WTC11 (cell line): ENCODE measurements around the gene PTGER2. TPM values are rescaled to one million over a fixed set of nuclear protein-coding genes. Genes with fewer than 3 reads are reported as not detected.

Experiments used
- ATAC-seq: fragments of 200-7000 bp; cut with Tn5 transposase; 2 replicates; pipeline ENCODE4 v1.10.0; 2021; ENCODE audit warnings: mild to moderate bottlenecking, moderate library complexity
- CTCF ChIA-PET: fragments of 300-600 bp; sonication (Branson Sonifier 250); formaldehyde crosslinking; loops from one replicate; lab custom pipeline; 2021; ENCODE audit warnings: antibody characterized with exemption; lab: Charles Lee
- POLR2A ChIA-PET: fragments of 350-600 bp; sonication (Branson Sonifier 250); formaldehyde crosslinking; loops from one replicate; lab custom pipeline; 2021; ENCODE audit warnings: antibody characterized with exemption; lab: Charles Lee
- DNase-seq: peaks from one replicate; pipeline ENCODE4 v3.0.0; 2021; ENCODE audit warnings: low spot score
- H3K27ac Mint-ChIP-seq: 2 replicates; pipeline ENCODE4 v1.8.0; 2021; ENCODE audit warnings: mixed read lengths
- H3K27me3 Mint-ChIP-seq: 2 replicates; pipeline ENCODE4 v1.8.0; 2021; ENCODE audit warnings: low read depth, mild to moderate bottlenecking, moderate library complexity, mixed read lengths
- H3K36me3 Mint-ChIP-seq: 2 replicates; pipeline ENCODE4 v1.8.0; 2021; ENCODE audit warnings: mixed read lengths
- H3K4me1 Mint-ChIP-seq: 2 replicates; pipeline ENCODE4 v1.8.0; 2022; ENCODE audit warnings: mixed read lengths
- H3K4me3 Mint-ChIP-seq: 2 replicates; pipeline ENCODE4 v1.8.0; 2021; ENCODE audit warnings: mild to moderate bottlenecking, moderate library complexity, mixed read lengths
- H3K9me3 Mint-ChIP-seq: 2 replicates; pipeline ENCODE4 v1.8.0; 2021; ENCODE audit warnings: mixed read lengths
- AFF4 ChIP-seq: sonication (generic); formaldehyde crosslinking; IDR thresholded peaks from 2 replicates; pipeline ENCODE4 v1.8.1; 2023; ENCODE audit warnings: mild to moderate bottlenecking, missing genetic modification reagents, borderline replicate concordance
- ARID4B ChIP-seq: sonication (generic); formaldehyde crosslinking; IDR thresholded peaks from 2 replicates; pipeline ENCODE4 v1.8.0; 2023; ENCODE audit warnings: missing genetic modification reagents, mild to moderate bottlenecking, borderline replicate concordance
- ATF3 ChIP-seq: sonication (generic); formaldehyde crosslinking; conservative IDR thresholded peaks from 2 replicates; pipeline ENCODE4 v1.8.1; 2022; ENCODE audit warnings: mild to moderate bottlenecking, missing genetic modification reagents
- CBFB ChIP-seq: sonication (generic); formaldehyde crosslinking; IDR thresholded peaks from 2 replicates; pipeline ENCODE4 v1.8.1; 2022; ENCODE audit warnings: mild to moderate bottlenecking, low read depth, missing genetic modification reagents
- CREB1 ChIP-seq: sonication (generic); formaldehyde crosslinking; IDR thresholded peaks from 2 replicates; pipeline ENCODE4 v1.8.0; 2023; ENCODE audit warnings: mild to moderate bottlenecking, missing genetic modification reagents
- ELF4 ChIP-seq: sonication (generic); formaldehyde crosslinking; IDR thresholded peaks from 2 replicates; pipeline ENCODE4 v1.8.1; 2022; ENCODE audit warnings: low read depth, mild to moderate bottlenecking, moderate library complexity, missing genetic modification reagents
- GTF2I ChIP-seq: fragments of 250-450 bp; sonication (Bioruptor Pico); conservative IDR thresholded peaks from 2 replicates; pipeline ENCODE4 v1.4.0; 2021; ENCODE audit warnings: mild to moderate bottlenecking
- HMGA2 ChIP-seq: fragments of 250-450 bp; sonication (Bioruptor Pico); IDR thresholded peaks from 2 replicates; pipeline ENCODE4 v1.4.0; 2021; ENCODE audit warnings: mild to moderate bottlenecking, moderate library complexity
- HMGXB4 ChIP-seq: sonication (generic); formaldehyde crosslinking; IDR thresholded peaks from 2 replicates; pipeline ENCODE4 v1.8.1; 2023; ENCODE audit warnings: mild to moderate bottlenecking, moderate library complexity, missing genetic modification reagents
- IRF2 ChIP-seq: sonication (generic); formaldehyde crosslinking; IDR thresholded peaks from 2 replicates; pipeline ENCODE4 v1.8.0; 2022; ENCODE audit warnings: low read depth, missing genetic modification reagents, borderline replicate concordance
- MXD4 ChIP-seq: fragments of 250-450 bp; sonication (Bioruptor Pico); IDR thresholded peaks from 2 replicates; pipeline ENCODE4 v1.8.0; 2021; ENCODE audit warnings: mild to moderate bottlenecking, moderate library complexity, borderline replicate concordance
- MYBL2 ChIP-seq: sonication (generic); formaldehyde crosslinking; IDR thresholded peaks from 2 replicates; pipeline ENCODE4 v1.8.1; 2023; ENCODE audit warnings: mild to moderate bottlenecking, moderate library complexity, missing genetic modification reagents
- NFYB ChIP-seq: sonication (generic); formaldehyde crosslinking; conservative IDR thresholded peaks from 2 replicates; pipeline ENCODE4 v1.8.0; 2022; ENCODE audit warnings: low read depth, missing genetic modification reagents
- RELA ChIP-seq: sonication (generic); formaldehyde crosslinking; IDR thresholded peaks from 2 replicates; pipeline ENCODE4 v1.8.1; 2022; ENCODE audit warnings: missing genetic modification reagents, mild to moderate bottlenecking, borderline replicate concordance
- RORB ChIP-seq: fragments of 250-450 bp; sonication (Bioruptor Pico); IDR thresholded peaks from 2 replicates; pipeline ENCODE4 v1.9.0; 2021; ENCODE audit warnings: mild to moderate bottlenecking
- SMAD3 ChIP-seq: sonication (generic); formaldehyde crosslinking; IDR thresholded peaks from 2 replicates; pipeline ENCODE4 v1.8.0; 2022; ENCODE audit warnings: missing genetic modification reagents, mild to moderate bottlenecking, borderline replicate concordance
- TEAD1 ChIP-seq: sonication (generic); formaldehyde crosslinking; IDR thresholded peaks from 2 replicates; pipeline ENCODE4 v1.8.0; 2022; ENCODE audit warnings: mild to moderate bottlenecking, missing genetic modification reagents
- TEAD4 ChIP-seq: sonication (generic); formaldehyde crosslinking; IDR thresholded peaks from 2 replicates; pipeline ENCODE4 v1.8.0; 2022; ENCODE audit warnings: mild to moderate bottlenecking, missing genetic modification reagents
- ZNF425 ChIP-seq: fragments of 250-450 bp; sonication (Bioruptor Pico); conservative IDR thresholded peaks from 2 replicates; pipeline ENCODE4 v1.9.0; 2021; ENCODE audit warnings: mild to moderate bottlenecking
- ZSCAN18 ChIP-seq: fragments of 250-450 bp; sonication (Bioruptor Pico); IDR thresholded peaks from 2 replicates; pipeline ENCODE4 v2.1.2; 2022; ENCODE audit warnings: mild to moderate bottlenecking, moderate library complexity
- total RNA-seq: library from RNA; stranded (reverse); gene quantifications from 3 replicates; pipeline ENCODE4 v1.2.3, GENCODE V29; 2021

The PTGER2 gene
- total RNA-seq, 1 experiment from 2014 or later, result 0.92 TPM

- H3K27me3 Mint-ChIP-seq, result no peaks in the 10 kb centered on the region
- H3K4me1 Mint-ChIP-seq, result 0 out of 2 replicates have a peak, but pooled peaks cover 3% of the 10 kb centered on the region
- CTCF ChIA-PET, result interaction anchor here (0.9 kb wide), 1 partner anchor 48 kb away, joined by 3 read pairs; no protein-coding TSS in a partner anchor
- TF ChIP-seq ELF4, result no peak
- no peak for TF ChIP-seq CBFB (CRISPR knock-in tag)
- TF ChIP-seq ZNF425 (CRISPR knock-in tag), result no peak
- TF ChIP-seq IRF2 (CRISPR knock-in tag), result no peak
- TF ChIP-seq RORB (CRISPR knock-in tag), result no peak
- no peak for TF ChIP-seq CREB1 (CRISPR knock-in tag)
- no peak for TF ChIP-seq AFF4 (CRISPR knock-in tag)
- TF ChIP-seq ARID4B (CRISPR knock-in tag), result no peak
- TF ChIP-seq MYBL2, result no peak
- TF ChIP-seq NFYB (CRISPR knock-in tag), result no peak
- TF ChIP-seq RELA, result no peak
- no peak for TF ChIP-seq HMGA2
- no peak for TF ChIP-seq SMAD3 (CRISPR knock-in tag)
- TF ChIP-seq MXD4 (CRISPR knock-in tag), result no peak
- H3K27ac Mint-ChIP-seq, result no peak overlapping the region
- H3K4me3 Mint-ChIP-seq, result no peak overlapping the region
- 0 out of 2 replicates have a peak, but pooled peaks cover 5% of the 10 kb centered on the region for H3K9me3 Mint-ChIP-seq
- POLR2A ChIA-PET, result no interaction called here
- DNase-seq, result no peak
- ATAC-seq, result no peak
- H3K36me3 Mint-ChIP-seq, result no peaks in the 10 kb centered on the region
Measured at GRCh38 chr14:52352569-52352968, 38.5 kb downstream of the PTGER2 start.

- CTCF ChIA-PET, result no interaction called here
- Mint-ChIP-seq H3K4me3 (no peak overlapping the region), H3K27ac (no peak overlapping the region), H3K27me3 (no peaks in the 10 kb centered on the region), H3K9me3 (0 out of 2 replicates have a peak, but pooled peaks cover 5% of the 10 kb centered on the region), H3K36me3 (no peaks in the 10 kb centered on the region), H3K4me1 (no peaks in the 10 kb centered on the region)
- ATAC-seq (no peak), DNase-seq (no peak)
- POLR2A ChIA-PET, result interaction anchor here (0.7 kb wide), 1 partner anchor 14 kb away, joined by 3 read pairs; no protein-coding TSS in a partner anchor
- TF ChIP-seq ZSCAN18 (CRISPR knock-in tag) (no peak), HMGXB4 (no peak), TEAD1 (CRISPR knock-in tag) (no peak), TEAD4 (no peak), GTF2I (CRISPR knock-in tag) (no peak), ATF3 (CRISPR knock-in tag) (no peak), RORB (CRISPR knock-in tag) (no peak)
Measured at GRCh38 chr14:52354242-52354641, 40.1 kb downstream of the PTGER2 start.
